ENCODE data around the gene STAT1.

- TF ChIP-seq POLR2AphosphoS5 (IDR thresholded peaks at IDR 0.05; ENCODE audit: control insufficient read depth, insufficient read depth, low read depth, low read length) (no peak), NR2F6 (CRISPR knock-in tag; IDR thresholded peaks at IDR 0.05) (no peak), CXXC5 (CRISPR knock-in tag; IDR thresholded peaks at IDR 0.05) (no peak), ASH1L (IDR thresholded peaks at IDR 0.05; ENCODE audit: borderline replicate concordance, low read depth, partially characterized antibody) (no peak), ZNF217 (CRISPR knock-in tag; IDR thresholded peaks at IDR 0.05) (no peak), CTCF (IDR thresholded peaks at IDR 0.05 in 2 of 3, conservative IDR thresholded peaks at IDR 0.05 in 1 of 3; ENCODE audit: insufficient read depth in 2 of 3, low read depth in 1 of 3, low read length in 3 of 3) (no peak), ZNF282 (CRISPR knock-in tag; IDR thresholded peaks at IDR 0.05) (no peak), KLF10 (CRISPR knock-in tag; IDR thresholded peaks at IDR 0.05) (no peak), BRF1 (IDR thresholded peaks at IDR 0.05; ENCODE audit: borderline replicate concordance, extremely low read depth, insufficient read length) (no peak), DPF2 (IDR thresholded peaks at IDR 0.05) (no peak), ZNF551 (CRISPR knock-in tag; IDR thresholded peaks at IDR 0.05) (no peak), USF2 (CRISPR knock-in tag; IDR thresholded peaks at IDR 0.05) (no peak)
Observed at GRCh38 chr2:191003405-191004309, 10.3 kb downstream of the STAT1 start.

Measured in K562 (cell line).